Parathyroid adenoma (tissue), 2 donors: Measurements from ENCODE around the gene AGPAT2.

Experiments used
- H2AFZ ChIP-seq: fragments of 300-600 bp; sonication (generic); one replicate; pipeline ENCODE4 v1.7.0; 2017; ENCODE audit warnings: antibody characterized with exemption, mild to moderate bottlenecking
- H3K27ac ChIP-seq: fragments of 300-600 bp; sonication (generic); one replicate; pipeline ENCODE4 v1.7.0; 2017
- H3K27me3 ChIP-seq: fragments of 300-600 bp; sonication (generic); one replicate; pipeline ENCODE4 v1.7.0; 2017; ENCODE audit warnings: low read length; ENCODE audit not compliant: control insufficient read depth, insufficient read depth
- H3K36me3 ChIP-seq: fragments of 300-600 bp; sonication (generic); one replicate; pipeline ENCODE4 v1.7.0; 2017; ENCODE audit warnings: low read length; ENCODE audit not compliant: control insufficient read depth, insufficient read depth
- H3K4me1 ChIP-seq: fragments of 300-600 bp; sonication (generic); one replicate; pipeline ENCODE4 v1.7.0; 2017; ENCODE audit warnings: control low read depth
- H3K4me2 ChIP-seq: fragments of 300-600 bp; sonication (generic); one replicate; pipeline ENCODE4 v1.7.0; 2017; ENCODE audit warnings: low read length
- H3K4me3 ChIP-seq: fragments of 300-600 bp; sonication (generic); one replicate; pipeline ENCODE4 v1.7.0; 2017; ENCODE audit warnings: low read depth, low read length
- H3K79me2 ChIP-seq: fragments of 300-600 bp; sonication (generic); one replicate; pipeline ENCODE4 v1.7.0; 2017; ENCODE audit warnings: control low read depth
- H3K9ac ChIP-seq: fragments of 300-600 bp; sonication (generic); one replicate; pipeline ENCODE4 v1.7.0; 2017; ENCODE audit warnings: mild to moderate bottlenecking
- H3K9me3 ChIP-seq: fragments of 300-600 bp; sonication (generic); one replicate; pipeline ENCODE4 v1.7.0; 2017; ENCODE audit warnings: low read length; ENCODE audit not compliant: control insufficient read depth
- TF ChIP-seq, protein P1 (sequence below): fragments of 300-600 bp; sonication (generic); IDR thresholded peaks from one replicate; pipeline ENCODE4 v1.7.0; 2017; ENCODE audit warnings: antibody characterized with exemption, mild to moderate bottlenecking
- donor health status: primary hyperparathyroidism.

The AGPAT2 gene

DNA sequence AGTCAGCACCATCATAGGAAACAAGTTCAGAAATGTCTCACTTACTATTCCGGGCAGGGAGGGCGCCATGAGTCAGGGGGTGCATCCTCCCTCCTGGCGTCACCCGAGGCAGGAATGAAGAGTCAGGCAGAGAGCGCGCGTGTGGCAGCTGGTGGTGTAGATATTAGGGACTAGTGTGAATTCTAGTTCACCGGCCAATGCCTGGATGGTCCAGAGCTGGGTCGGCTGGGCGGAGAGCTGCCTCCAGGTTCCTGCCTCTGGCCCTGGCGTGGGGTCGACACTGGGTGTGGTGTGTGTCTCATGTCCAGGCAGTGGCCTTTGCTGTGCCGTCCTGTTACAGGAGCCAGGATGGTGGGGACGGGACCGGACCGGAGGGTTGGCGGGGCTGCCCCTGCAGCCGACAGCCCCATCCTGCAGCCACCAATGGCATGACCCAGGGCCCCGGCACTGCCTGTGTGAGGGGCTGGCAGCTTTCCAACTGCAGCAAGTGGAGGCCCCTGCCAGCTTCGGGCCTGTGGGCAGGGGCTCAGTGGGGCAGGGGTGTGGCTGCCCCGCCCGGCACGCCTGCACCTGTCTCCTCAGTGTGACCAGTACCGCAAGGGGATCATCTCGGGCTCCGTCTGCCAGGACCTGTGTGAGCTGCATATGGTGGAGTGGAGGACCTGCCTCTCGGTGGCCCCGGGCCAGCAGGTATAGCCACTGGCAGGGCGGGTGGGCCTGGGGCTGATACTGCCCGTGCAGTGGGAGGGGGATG lies 34.3 kb upstream of the AGPAT2 start:
- no peaks in the 10 kb centered on the region for H3K4me1 ChIP-seq
- no peaks in the 10 kb centered on the region for H3K9me3 ChIP-seq
- H3K4me3 ChIP-seq = no peak overlapping the region
- no peaks in the 10 kb centered on the region for H3K79me2 ChIP-seq
- no peak overlapping the region for H3K27ac ChIP-seq
- H3K4me2 ChIP-seq = no peak overlapping the region
- H3K9ac ChIP-seq = no peak overlapping the region
- no peak overlapping the region for H2AFZ ChIP-seq
- H3K36me3 ChIP-seq = no peaks in the 10 kb centered on the region
- TF ChIP-seq, protein P1, sequence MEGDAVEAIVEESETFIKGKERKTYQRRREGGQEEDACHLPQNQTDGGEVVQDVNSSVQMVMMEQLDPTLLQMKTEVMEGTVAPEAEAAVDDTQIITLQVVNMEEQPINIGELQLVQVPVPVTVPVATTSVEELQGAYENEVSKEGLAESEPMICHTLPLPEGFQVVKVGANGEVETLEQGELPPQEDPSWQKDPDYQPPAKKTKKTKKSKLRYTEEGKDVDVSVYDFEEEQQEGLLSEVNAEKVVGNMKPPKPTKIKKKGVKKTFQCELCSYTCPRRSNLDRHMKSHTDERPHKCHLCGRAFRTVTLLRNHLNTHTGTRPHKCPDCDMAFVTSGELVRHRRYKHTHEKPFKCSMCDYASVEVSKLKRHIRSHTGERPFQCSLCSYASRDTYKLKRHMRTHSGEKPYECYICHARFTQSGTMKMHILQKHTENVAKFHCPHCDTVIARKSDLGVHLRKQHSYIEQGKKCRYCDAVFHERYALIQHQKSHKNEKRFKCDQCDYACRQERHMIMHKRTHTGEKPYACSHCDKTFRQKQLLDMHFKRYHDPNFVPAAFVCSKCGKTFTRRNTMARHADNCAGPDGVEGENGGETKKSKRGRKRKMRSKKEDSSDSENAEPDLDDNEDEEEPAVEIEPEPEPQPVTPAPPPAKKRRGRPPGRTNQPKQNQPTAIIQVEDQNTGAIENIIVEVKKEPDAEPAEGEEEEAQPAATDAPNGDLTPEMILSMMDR = no peak
- no peaks in the 10 kb centered on the region for H3K27me3 ChIP-seq

DNA sequence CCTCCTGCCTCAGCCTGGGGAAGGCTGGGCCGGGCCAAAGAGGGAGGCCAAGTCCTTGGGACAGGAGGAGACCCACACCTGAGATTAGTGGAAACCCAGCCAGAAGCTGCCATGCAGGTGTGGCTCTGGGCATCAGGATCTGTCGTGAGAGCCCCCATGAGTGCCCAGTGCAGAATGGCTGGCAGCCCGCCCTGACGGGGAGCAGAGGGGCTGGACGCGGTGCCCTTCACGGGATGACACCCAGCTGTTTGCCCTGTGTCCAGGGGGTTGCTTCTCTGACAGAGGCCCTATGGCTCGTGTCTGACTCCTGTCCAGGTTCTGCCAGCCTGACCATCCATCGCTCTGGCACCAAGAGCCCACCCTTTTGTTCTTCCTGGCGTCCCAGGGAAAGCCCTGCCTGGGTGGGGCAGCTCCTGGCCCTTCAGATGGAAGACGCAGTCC lies 33.7 kb upstream of the AGPAT2 start:
- Histone ChIP-seq H3K36me3 (no peaks in the 10 kb centered on the region), H3K4me3 (no peak overlapping the region), H3K27ac (no peak overlapping the region), H3K9ac (no peak overlapping the region), H3K4me2 (no peak overlapping the region), H3K27me3 (no peaks in the 10 kb centered on the region), H3K9me3 (no peaks in the 10 kb centered on the region), H2AFZ (no peak overlapping the region), H3K79me2 (no peaks in the 10 kb centered on the region), H3K4me1 (no peaks in the 10 kb centered on the region)
- TF ChIP-seq, protein P1 = no peak

DNA sequence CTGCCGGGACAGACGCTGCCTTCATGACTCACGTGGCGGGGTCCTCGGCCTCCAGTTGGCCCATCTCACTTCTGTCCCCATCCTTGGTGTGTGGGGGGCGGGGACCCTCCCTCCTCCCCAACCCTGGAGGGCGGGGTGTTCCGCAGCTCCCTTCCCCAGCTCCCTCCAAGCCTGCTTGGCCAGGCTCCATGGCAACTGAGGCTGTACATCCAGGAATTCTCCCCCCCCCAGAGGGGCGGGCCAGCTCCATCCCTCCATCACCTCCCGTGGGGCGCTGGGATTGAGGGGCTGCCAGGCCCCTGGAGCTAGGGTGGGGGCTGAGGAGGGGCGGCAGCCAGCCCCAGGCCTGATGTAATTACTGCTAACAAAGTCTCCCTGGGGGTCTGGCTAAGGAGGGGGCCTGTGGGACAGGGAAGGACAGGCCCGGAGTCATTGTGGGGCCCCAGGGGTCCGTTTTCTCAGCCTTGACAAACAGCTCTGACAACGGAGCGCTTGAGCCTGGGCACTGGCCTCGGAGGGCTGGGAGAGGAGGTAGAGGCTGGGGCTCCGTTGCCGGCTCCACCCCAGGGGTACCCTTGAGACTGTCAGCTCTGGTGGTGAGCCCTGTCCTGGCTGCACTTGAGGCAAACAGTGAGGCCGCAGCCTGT lies 33.1 kb upstream of the AGPAT2 start:
- H2AFZ ChIP-seq = no peak overlapping the region
- no peak overlapping the region for H3K4me3 ChIP-seq
- H3K27ac ChIP-seq = no peak overlapping the region
- H3K9me3 ChIP-seq = no peaks in the 10 kb centered on the region
- no peaks in the 10 kb centered on the region for H3K27me3 ChIP-seq
- no peak overlapping the region for H3K9ac ChIP-seq
- no peaks in the 10 kb centered on the region for H3K79me2 ChIP-seq
- no peak overlapping the region for H3K4me2 ChIP-seq
- TF ChIP-seq, protein P1 = no peak
- H3K4me1 ChIP-seq = no peaks in the 10 kb centered on the region
- no peaks in the 10 kb centered on the region for H3K36me3 ChIP-seq

DNA sequence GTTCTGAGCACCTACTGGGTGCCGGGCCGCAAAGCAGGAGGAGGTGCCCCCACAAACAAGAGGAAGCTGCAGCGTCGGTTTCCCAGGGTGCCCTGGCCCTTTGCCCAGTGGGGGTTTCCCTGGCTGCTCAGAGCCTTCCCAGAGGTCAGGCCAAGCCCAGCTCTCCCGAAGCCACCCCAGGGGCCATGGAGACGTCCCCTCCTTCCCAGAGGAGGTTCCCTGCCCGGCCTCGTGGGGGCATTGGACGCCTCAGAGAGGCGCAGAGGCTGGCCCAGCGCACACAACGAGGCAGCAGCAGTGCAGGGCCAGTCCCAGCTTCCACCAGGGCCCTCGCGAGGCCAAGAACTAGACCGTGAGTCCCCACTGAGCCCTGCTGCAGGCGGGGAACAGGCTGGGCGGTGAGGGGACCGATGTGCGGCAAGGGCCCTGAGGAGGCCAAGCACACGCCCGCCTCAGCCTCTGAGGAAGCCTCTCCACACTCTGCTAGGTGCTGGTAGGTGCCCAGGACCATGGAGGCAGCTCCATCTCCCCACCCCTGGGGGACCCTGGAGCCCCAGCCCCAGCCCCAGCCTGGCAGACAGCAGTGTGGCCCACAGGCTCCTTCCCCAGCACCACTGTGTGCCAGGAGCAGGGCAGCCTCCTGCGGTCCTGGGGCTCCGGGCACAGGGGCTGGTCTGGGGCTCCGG lies 32.1 kb upstream of the AGPAT2 start:
- Histone ChIP-seq H3K79me2 (no peaks in the 10 kb centered on the region), H3K4me2 (no peak overlapping the region), H3K36me3 (no peaks in the 10 kb centered on the region), H3K27me3 (no peaks in the 10 kb centered on the region), H3K4me1 (no peaks in the 10 kb centered on the region), H2AFZ (no peak overlapping the region), H3K9me3 (no peaks in the 10 kb centered on the region), H3K4me3 (no peak overlapping the region), H3K27ac (no peak overlapping the region), H3K9ac (no peak overlapping the region)
- TF ChIP-seq, protein P1 = no peak
